HG03565 (cell line): ENCODE data around the gene ABCA13.

Experiments
- ATAC-seq: cut with Tn5 transposase; IDR thresholded peaks from one replicate; pipeline ENCODE4 v1.9.1; 2021; ENCODE audit warnings: mild to moderate bottlenecking, moderate library complexity; ENCODE audit not compliant: unreplicated experiment

Gene ABCA13

DNA sequence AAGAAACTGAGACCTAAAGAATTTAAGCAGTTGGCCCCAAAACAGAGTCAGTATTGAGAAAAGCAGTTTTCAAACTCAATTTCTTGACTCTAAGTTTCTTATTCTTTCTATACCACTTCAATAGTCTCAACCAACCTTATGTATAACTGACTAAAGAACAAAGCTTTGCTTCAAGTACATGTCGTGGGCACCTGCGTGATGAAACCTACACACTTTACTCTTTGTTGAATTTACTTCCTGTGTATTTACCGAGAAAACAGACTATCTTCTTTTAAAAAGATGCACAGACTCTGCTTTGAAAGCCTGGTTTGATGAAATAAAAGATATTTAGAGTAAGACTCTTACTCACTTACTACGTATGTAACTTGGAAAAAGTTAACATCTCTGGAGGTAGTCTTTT, 455.9 kb downstream of the ABCA13 start:
- ATAC-seq: no peak

DNA sequence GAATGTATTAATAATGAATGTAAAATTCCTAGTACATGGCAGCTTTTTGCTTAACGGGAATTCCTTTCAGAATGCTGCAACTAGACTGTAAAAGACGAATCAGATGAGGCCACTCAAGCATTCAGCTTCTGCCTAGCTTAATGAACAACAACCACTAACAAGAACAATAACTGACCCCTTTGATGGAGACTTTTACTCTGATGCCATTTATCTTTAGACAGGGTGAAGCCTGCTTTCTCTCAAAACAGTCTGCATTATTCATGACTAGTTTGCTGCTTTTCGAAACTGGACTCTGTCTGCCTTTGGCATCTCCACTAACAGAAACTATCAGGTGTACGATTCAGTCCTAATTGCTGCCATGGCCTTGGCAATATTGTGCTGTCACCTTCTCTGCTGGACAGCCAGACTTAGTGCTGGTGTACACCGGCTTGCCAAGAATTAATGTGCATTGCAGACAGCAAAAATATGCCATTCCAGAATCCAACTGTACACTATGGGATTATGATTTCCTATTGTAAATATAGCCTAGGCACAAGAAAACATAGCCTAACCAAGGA, 457.6 kb downstream of the ABCA13 start:
- ATAC-seq: no peak

DNA sequence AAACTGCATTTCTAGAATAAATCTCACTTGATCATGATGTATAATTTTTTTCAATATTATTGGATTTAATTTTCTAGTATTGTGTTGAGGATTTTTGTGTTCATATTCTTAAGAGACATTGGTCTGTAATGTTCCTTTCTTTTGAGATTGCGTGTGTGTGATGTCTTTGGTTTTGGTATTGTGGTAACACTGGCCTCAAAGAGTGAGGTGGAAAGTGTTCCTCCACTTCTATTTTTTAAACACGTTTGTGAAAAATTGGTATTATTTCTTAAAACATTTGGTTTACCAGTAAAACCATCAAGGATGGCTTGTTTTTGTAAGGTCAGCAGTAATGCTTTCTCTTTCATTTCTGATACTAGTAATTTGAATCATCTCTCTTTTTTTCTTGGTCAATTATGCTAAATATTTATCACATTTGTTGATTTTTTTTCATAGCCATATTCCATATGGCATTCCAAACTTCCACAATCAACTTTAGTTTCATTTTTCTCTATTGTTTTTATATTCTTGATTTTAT, 462.9 kb downstream of the ABCA13 start:
- no peak for ATAC-seq

DNA sequence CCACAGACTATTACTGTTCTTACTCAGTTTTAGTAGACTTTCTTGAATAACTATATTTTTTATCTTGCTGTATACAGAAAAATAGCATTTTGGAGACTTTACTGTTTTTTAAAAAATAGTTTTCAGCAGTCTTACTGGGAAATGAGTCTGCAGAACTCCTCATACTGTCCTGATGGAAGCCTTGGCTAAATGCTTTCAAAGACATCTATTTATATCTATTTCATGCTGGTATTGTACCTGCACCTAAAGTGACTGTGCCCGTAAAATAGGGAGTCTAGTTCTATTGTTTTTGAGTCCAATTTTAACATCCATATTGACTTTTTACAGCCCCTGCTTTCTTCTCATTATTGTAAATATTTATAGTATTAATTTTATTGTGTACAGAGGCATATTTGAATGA, 464.5 kb downstream of the ABCA13 start:
- no peak for ATAC-seq

DNA sequence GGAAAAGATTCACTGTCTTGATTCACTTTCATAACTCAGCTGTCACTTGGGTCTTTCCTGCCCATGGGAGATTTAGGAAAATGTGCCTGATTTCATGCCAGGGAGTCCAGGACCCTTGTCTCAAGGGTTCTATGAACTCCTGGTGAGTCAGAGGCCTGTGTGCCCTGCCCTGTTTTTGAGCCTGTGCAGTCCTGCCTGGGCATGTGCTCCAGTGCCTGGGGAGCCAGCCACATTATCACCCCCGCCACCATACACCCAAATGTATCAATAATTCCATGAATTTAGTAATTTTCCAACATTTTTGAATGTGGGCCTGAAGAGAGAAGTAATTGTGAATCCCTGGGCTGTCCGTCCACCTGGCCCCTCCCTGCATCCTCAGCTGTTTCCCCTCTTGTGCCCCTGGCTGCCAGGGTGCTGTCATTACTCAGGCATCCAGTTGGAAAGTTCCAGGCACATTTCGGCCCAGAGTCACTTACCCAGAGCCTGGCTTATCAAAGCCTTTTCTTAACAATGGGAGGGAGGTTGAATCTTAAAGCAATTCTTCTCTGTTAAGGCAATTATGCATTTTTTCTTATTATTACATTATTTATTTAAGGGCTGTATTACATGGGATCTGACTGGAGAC, 465.2 kb downstream of the ABCA13 start:
- ATAC-seq: no peak

DNA sequence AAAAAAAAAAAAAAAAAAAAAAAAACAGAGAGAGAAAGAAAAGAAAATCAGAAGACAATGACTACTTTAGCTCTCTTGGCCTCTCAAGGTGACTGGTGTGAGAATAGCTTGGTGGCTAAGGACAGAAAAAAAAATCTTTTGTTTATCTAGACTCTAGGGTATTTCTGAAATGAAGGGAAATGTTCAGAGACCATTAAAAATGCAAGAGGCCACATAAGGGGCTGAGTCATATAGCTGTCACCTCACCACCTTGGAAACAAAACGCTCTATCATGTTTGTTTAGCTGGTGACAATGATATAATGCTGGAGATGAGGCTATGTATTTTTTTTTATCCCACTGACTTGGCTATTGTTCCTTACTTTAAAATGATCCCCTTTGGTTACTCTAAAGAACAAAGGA, 466.1 kb downstream of the ABCA13 start:
- peak; percentile 49 for ATAC-seq

DNA sequence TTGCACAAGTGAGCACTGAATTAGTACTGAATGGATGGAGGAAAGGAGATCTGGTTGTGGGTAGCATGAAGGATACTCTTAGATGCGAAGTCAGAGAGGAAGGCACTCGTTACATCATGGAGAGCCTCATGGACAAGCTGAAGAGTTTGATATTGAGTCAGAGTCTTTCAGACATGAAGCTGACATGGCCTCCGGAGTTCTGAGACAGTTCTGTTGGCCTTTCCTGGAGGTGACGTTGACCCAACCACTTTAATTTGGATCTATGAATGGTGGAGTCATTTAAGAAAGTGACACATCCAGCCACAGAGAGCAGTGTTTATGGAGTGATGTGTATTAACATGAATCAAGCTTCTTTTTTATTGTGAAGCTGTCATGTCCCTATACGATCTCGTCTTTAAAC, 466.8 kb downstream of the ABCA13 start:
- no peak for ATAC-seq

DNA sequence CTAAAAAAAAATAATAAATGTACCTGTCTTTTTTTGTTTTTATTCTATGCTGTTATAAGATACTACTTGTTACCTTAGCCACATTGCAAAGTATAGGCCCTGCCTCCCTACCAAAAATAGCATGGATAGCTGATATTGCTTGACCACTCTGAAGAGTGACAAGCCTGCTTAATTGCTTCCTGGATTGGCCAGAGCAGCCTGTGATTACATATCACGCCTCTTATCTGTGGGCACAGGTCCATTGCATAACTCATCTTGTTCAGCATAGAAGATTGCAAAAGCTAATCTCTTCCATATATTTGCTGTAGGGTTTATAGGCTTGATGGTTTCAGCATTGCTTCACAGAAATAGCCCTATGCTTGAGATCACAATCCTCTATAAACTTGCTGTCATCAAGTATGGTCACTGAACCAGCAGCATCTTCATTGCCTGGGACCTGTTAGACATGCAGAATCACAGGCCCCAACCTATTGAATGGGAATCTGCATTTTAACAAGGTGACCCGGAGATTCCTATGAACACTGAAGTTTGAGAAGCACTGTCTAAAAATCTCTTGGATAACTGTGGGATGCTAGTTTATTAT, 472.3 kb downstream of the ABCA13 start:
- no peak for ATAC-seq

DNA sequence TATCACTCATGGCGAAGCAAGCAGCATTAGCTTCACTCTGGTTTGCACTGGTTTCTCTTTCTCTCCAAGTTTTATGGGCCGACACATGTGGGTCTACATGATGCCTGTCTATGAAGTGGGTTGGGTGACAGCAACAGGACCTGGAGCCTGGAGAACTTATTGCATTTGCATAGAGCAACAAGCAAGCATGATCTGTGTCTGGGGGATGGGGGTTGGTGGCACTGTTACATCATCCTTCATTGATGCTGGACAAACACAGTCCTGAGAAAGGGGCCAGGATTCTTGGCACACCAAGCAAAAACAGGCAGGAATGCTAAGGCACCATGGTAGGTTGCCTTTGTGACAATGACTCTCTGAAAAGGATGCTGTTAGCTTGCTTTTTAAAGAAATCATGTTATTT, 486.9 kb downstream of the ABCA13 start:
- no peak for ATAC-seq

DNA sequence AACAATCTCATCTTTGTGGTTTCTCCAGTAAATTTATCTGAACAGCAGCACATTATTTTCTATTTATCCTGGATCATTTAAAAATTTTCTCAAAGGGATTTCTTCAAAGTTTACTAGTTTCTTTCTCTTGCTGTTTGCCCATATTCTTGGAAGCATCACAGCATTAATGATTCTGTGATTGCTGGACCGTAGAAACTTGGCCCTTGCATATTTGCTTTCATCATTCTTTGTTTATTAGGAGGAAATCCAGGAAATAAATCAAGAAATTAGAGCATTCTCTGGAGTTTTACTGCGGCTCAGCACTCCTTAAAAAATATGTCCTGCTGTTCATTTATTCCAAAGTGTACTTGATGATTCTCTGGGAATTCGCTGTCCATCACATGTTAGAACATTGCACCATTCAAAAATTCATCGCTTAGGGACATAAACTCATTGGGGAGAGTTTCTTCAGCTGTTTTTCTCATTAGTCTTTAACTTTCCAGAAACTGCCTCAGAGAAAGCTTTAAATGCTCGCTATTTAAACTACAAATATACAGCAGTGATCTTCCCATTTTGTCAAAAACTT, 489.1 kb downstream of the ABCA13 start:
- ATAC-seq: no peak

DNA sequence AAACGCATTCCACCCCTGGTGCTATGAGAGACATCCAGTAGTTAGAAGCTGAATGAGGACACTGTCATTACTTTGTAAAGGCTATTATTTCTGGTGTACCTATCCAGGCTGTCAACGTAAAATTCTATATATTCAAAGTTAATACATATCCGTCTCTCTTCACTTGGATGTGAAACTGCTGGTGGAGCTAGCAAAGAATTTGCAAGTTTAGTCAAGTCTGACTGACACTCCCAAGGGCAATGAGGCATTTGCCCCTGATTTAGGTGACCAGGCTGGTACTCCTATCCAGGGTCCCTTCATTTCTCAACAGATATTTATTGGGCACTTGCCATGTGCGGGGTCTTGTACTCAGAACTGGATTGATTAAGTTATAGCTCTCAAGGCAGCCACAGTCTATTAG, 493.0 kb downstream of the ABCA13 start:
- no peak for ATAC-seq

DNA sequence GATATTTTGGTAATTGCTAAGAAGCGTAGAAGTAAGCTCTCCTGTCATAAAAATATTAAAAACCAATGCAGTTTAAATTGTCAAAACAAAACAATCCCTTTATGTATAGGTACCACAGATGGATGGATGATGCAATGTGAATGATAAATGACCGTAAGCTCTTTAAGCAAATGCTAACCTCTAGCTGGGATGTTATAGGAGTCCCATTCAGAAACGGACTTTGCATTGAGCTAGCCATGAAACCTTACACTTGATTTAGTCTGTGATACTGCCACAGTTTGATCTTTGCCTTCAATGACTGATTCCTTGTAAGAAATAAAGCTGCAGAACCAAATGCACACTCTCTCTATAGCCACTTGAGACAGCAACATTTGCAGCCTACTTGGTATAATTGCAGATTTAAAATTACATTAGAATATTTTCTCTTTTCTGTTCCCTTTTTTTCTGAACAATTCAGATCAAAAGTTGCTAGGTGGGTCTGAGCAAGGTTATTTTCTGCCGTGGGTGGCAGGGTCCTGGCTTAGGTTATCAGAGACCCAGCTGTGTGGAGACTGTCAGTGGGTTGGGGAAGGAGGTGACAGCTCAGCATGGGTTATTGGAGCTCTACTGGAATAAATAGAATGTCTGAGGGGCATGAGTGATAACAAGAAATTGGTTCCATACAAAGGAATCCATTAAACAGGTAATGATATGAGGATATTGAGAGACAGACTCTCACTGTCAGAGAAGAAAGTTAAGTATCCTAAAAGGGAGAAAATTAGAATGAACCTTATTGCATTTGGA, 494.3 kb downstream of the ABCA13 start:
- ATAC-seq: no peak

DNA sequence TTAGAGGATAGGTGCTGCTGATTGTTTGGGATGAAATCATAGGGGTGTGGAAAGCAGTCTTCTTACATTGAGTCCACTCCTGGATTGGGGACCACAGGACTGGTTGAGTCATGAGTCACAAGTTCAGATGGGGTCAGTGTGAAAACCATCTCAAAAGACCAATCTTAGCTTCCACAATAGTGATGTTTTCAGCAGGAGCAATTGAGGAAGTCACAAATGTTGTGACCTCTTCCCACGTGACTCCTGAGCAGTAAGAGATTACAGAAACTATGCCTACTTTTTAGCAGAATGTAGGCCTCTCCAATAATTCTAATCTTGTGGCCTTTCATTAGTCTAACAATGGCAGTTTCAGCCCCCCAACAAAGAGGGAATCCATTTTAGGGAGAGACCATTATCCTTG, 496.1 kb downstream of the ABCA13 start:
- no peak for ATAC-seq

DNA sequence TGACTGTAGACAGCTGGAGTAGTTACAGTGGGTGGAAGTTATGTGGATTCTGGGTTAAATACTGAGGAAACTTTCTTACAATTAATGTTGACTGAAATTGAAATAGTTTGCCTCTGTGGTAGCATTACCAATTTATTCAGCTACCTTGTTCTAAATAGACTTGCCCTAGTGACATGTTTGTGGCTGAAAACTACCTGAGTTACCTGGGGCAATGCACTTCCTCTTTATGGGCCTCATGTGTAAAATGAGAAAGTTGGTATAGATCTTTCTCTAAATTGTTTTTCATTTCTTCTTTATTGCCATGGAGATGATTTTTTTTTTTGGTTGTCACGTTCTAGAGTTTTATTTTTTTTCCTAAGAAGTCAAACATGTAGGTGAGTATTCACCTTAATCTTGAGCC, 500.4 kb downstream of the ABCA13 start:
- ATAC-seq: no peak

DNA sequence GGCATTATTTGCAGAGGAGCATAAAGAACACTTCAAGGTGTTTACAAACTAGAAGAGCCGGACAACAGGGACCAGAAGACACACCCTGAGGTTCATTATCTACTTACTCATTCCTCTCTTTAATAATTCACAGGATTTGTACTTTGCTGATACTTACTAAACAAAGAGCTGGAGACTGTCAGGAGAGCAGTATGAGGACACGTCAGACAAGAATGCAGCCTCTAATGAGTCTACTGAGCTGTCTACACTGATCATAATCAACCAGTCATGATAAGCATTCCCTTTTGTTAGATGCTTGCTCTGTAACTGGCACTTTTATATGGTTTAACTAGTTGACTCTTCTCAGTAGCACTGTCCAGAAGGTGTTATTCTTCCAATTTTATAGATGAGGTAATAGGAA, 509.7 kb downstream of the ABCA13 start:
- ATAC-seq: no peak

DNA sequence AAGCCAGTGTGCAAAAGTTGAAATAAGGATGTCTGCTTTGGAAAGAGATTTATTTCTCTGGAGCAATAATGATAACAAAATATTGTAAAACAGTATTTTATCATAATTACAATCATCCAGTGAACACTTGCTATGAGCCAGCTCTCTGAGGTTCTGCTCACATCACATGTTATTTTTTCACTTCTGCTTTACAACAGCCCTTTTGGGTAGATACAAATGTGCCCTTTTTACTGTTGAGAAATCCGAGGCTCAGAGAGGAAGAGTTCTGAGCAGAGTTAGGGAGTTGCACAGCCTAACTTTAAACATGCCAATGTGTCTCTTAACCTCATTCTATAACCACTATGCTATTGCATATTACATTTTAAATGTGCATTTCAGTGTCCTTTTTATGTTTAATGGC, 520.5 kb downstream of the ABCA13 start:
- ATAC-seq: no peak
